ENCODE results near the gene PRRT4. TPM values are rescaled to one million over a fixed set of nuclear protein-coding genes. Genes with fewer than 3 reads are reported as not detected.

The PRRT4 gene
- 0.15 and 0.24 TPM in 2 replicates for total RNA-seq (2021)
- long read RNA-seq: 0 reads

GRCh38 chr7:128361411-128362379, at the start of gene PRRT4:
Gene PRRT4 (minus strand): TSS chr7:128361690.
- H2BK15ac ChIP-seq (ENCODE audit: low read depth, low read length): no peak within 1 kb of the TSS
- no peak within 1 kb of the TSS for H2BK12ac ChIP-seq (ENCODE audit: insufficient read length, low read depth, low read length)
- H3K18ac ChIP-seq (ENCODE audit: insufficient read length, low read depth, low read length): no peak within 1 kb of the TSS
- DNase-seq: no peak
- no peak within 1 kb of the TSS for H3K23ac ChIP-seq (ENCODE audit: insufficient read length, low read depth, low read length)
- no peak within 1 kb of the TSS for H3K9ac ChIP-seq (ENCODE audit: extremely low read depth, insufficient read length, low read length)
- no peaks in the 10 kb centered on the region for H3K9me3 ChIP-seq (ENCODE audit: control insufficient read depth, low read depth, low read length)
- H4K91ac ChIP-seq (ENCODE audit: insufficient read length, low read depth, low read length): no peak within 1 kb of the TSS
- no peak within 1 kb of the TSS for H3T11ph ChIP-seq (ENCODE audit: low read length)
- peak; percentile 28; the same call in 2 of the 3 replicates for TF ChIP-seq CTCF (conservative IDR thresholded peaks at IDR 0.05)
- H3K4me1 ChIP-seq (ENCODE audit: insufficient read depth, low read length): no peaks in the 10 kb centered on the region
- H2BK120ac ChIP-seq (ENCODE audit: low read depth, low read length, poor library complexity, severe bottlenecking): no peak within 1 kb of the TSS
- Mint-ChIP-seq H3K27me3 (ENCODE audit: low read depth) (peaks cover 96% of the 10 kb centered on the region), H3K9me3 (peaks cover 0 to 1% of the 10 kb centered on the region in 2 experiments; a peak in 1 of 5 replicates), H3K4me1 (peaks cover 12 to 20% of the 10 kb centered on the region in 2 experiments), H3K27ac (no peak within 1 kb of the TSS), H3K36me3 (ENCODE audit: insufficient read depth in 1 of 3, low read depth in 3 of 3) (no peaks in the 10 kb centered on the region; a peak in 2 of 7 replicates), H3K4me3 (peak within 1 kb of the TSS; percentile 61 to 95)
- no peak within 1 kb of the TSS for H3K56ac ChIP-seq (ENCODE audit: insufficient read length, low read depth, low read length)
- H3K23me2 ChIP-seq (ENCODE audit: insufficient read length, low read depth, low read length, poor library complexity, severe bottlenecking): peaks cover 8% of the 10 kb centered on the region
- no peak within 1 kb of the TSS for H2BK5ac ChIP-seq (ENCODE audit: insufficient read length, low read length)
- no peak within 1 kb of the TSS for H2BK20ac ChIP-seq (ENCODE audit: low read depth, low read length, poor library complexity, severe bottlenecking)
- no CpG with 5 or more reads among the region's 88 CpGs for WGBS (ENCODE audit: extremely low coverage, insufficient read length, low lambda C conversion rate)
- no peak within 1 kb of the TSS for H3K14ac ChIP-seq (ENCODE audit: insufficient read depth, low read length)
- H4K8ac ChIP-seq (replicated peaks; ENCODE audit: insufficient read length, low read depth, low read length): no peak within 1 kb of the TSS
- no peak within 1 kb of the TSS for H3K4ac ChIP-seq (ENCODE audit: low read depth, low read length)
- peaks cover 34% of the 10 kb centered on the region for H3K27me3 ChIP-seq (ENCODE audit: insufficient read depth, low read length)
- H3K4me2 ChIP-seq (ENCODE audit: insufficient read depth, insufficient read length, low read length): peak within 1 kb of the TSS; percentile 77
- no peak within 1 kb of the TSS for H2AK5ac ChIP-seq (ENCODE audit: insufficient read length, low read length)
- no peak within 1 kb of the TSS for H2AFZ ChIP-seq (ENCODE audit: low read length)
- no peaks in the 10 kb centered on the region for H3K79me1 ChIP-seq (ENCODE audit: insufficient read depth, low read depth, low read length, poor library complexity, severe bottlenecking)
- H4K5ac ChIP-seq (ENCODE audit: insufficient read length, low read depth, low read length): no peak within 1 kb of the TSS
- H3K79me2 ChIP-seq (ENCODE audit: insufficient read depth, low read length): no peaks in the 10 kb centered on the region
- no peak within 1 kb of the TSS for H3K27ac ChIP-seq (ENCODE audit: insufficient read length, low read depth, low read length)
- H4K20me1 ChIP-seq (ENCODE audit: control insufficient read depth, insufficient read depth, insufficient read length): no peaks in the 10 kb centered on the region

All from H9 (cell line).